Gastroesophageal sphincter (tissue), 3 donors: ENCODE data around the gene SH3BP2.

Experiments
- EP300 ChIP-seq: sonication (generic); formaldehyde crosslinking; IDR thresholded peaks from one replicate; pipeline ENCODE4 v1.6.1; 2017; ENCODE audit warnings: antibody characterized with exemption, mild to moderate bottlenecking
- POLR2A ChIP-seq, 2 donors: fragments of 450-650 bp; IDR thresholded peaks; one replicate each; pipeline ENCODE4 v1.6.1; 2017; ENCODE audit warnings: antibody characterized with exemption in 2 of 2, mild to moderate bottlenecking in 2 of 2, moderate library complexity in 1 of 2
- POLR2AphosphoS5 ChIP-seq: sonication (generic); formaldehyde crosslinking; IDR thresholded peaks from one replicate; pipeline ENCODE4 v1.6.1; 2017; ENCODE audit warnings: antibody characterized with exemption
- TF ChIP-seq, protein P1 (sequence below), 4 experiments: fragments of 200-600 bp in 2 of 4; fragments of 450-650 bp in 2 of 4; sonication (generic) in 1 of 4; IDR thresholded peaks; one replicate each; pipeline ENCODE4 v1.5.1; 2017 to 2019; ENCODE audit warnings: antibody characterized with exemption in 4 of 4, mild to moderate bottlenecking in 2 of 4, moderate library complexity in 2 of 4

DNA sequence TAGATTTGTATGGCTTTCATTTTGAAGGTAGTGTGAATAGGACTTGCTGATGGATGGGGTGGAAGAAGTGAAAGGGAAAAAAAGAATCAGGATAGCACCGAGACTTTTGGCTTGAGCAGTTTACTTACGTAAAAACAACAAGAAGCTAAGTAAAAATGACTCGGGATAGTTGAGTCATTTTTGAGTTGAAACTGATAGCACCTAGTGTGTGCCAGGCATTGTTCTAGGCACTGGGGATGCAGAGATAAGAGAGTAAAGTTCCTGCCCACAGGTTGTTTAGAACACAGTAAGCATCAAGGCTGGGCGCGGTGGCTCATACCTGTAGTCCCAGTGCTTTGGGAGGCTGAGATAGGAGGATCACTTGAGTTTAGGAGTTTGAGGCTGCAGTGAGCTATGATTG is 85.5 kb downstream of the SH3BP2 start:
- no peak for TF ChIP-seq POLR2A (IDR thresholded peaks at IDR 0.05)
- TF ChIP-seq, protein P1, sequence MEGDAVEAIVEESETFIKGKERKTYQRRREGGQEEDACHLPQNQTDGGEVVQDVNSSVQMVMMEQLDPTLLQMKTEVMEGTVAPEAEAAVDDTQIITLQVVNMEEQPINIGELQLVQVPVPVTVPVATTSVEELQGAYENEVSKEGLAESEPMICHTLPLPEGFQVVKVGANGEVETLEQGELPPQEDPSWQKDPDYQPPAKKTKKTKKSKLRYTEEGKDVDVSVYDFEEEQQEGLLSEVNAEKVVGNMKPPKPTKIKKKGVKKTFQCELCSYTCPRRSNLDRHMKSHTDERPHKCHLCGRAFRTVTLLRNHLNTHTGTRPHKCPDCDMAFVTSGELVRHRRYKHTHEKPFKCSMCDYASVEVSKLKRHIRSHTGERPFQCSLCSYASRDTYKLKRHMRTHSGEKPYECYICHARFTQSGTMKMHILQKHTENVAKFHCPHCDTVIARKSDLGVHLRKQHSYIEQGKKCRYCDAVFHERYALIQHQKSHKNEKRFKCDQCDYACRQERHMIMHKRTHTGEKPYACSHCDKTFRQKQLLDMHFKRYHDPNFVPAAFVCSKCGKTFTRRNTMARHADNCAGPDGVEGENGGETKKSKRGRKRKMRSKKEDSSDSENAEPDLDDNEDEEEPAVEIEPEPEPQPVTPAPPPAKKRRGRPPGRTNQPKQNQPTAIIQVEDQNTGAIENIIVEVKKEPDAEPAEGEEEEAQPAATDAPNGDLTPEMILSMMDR (IDR thresholded peaks at IDR 0.05) = no peak
- TF ChIP-seq POLR2AphosphoS5 = no peak
- TF ChIP-seq EP300 = no peak
